Right ventricle myocardium inferior (tissue), 1 donor: ENCODE measurements around the gene TSC2. TPM values are rescaled to one million over a fixed set of nuclear protein-coding genes. Genes with fewer than 3 reads are reported as not detected.

Source experiments
- ATAC-seq: fragments of 200-7000 bp; cut with Tn5 transposase; one replicate; pipeline ENCODE4 v1.9.1; 2020; ENCODE audit warnings: mild to moderate bottlenecking, moderate library complexity
- DNase-seq: peaks from one replicate; pipeline ENCODE4 v3.0.0; 2021; ENCODE audit errors: missing footprints
- intact Hi-C: fragments of 100-400 bp; cut with DNase I; formaldehyde crosslinking; loops from one replicate; pipeline ENCODE4 v1.11.0; 2022
- total RNA-seq: library from RNA; stranded (reverse); fragmentation: NEBNext Ultra II Directional; extraction: Animal tissue kit (Norgen Biotek cat#: 25700); gene quantifications from one replicate; pipeline ENCODE4 v1.2.1, GENCODE V29; 2021
- donor health status: DM: no; HTN: yes; CAD: no; lungs with severe emphysema.

Gene TSC2
- total RNA-seq, 1 donor from 2014 or later: 62.8 TPM

DNA sequence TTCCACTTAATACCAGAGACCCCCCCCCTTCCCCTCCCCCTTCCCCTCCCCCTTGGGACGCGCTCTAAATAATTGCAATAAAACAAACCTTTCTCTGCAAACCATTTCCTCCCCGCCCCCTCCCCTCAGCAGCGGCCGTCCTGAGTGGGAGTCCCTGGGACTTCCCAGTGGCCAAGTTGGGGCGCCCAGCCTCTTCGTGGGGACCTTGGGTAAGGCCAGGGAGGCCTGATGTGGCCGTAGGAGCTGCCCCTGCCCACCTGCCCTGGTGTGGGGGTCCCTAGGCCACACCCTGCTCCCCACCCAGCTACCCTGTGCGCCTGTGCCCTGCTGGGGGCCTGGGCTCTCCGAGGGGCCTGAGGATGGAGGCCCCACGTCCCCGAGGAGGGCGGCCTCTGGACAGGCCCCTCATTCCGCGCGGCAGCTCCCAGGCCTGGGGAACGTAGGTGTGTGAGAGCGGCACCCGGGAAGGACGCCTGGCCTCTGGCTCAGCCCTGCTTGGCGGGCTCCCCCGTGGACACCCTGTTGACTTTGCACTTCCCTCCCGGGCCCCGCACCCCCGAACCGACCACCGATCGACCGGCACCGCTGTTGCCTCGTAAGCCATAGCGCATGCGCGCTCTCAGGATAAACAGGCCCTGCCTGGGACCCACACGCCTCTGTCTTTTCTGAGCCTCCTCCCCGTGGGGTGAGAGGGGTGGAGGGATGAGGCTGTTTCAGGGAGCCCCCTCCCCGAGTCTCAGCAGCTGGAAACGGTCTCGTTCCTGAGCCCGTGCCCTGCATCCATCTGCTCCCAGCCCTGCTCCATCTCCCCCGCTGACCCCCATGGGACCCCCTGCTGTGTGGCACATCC lies 9.2 kb upstream of the TSC2 start:
- DNase-seq (peak; percentile 81), ATAC-seq (peak; percentile 27)

DNA sequence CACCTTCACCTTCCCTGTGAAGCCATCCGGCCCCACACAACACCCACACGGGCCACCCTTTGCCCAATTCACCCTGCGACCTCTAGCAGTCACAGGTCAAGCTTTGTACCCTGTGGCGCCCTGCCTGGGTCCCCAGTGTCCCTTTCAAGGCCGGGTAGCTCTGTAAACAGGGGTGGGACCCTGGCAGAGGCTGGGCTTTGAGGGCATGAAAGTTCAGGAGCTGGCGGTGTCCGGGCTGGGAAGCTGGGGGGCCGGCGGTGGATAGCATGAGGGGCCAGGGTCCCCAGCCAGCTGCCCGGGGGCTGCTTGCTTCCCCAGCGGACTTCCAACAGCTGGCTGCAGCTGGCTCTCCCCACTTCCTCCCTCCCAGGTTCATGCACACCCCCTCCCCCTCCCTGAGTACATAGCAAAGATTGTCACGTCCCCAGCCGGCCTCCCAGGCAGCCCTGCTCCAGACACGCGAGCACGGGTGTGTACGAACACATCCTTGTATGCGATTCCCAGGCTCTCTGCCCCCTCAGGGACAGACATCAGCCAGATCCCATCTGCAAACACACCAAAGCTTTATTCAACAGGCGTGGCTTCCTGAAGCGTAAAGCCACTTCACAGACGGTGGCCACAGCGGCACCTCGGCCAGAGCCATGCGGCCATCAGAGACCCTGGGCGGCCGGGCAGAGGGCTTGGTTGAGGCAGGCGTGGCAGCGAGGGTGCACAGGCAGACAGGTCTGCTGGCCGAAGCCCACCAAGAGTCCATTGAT lies 8.3 kb upstream of the TSC2 start:
- intact Hi-C loops: no loop called here
- peak; percentile 71 for ATAC-seq

More for the DNA sequence above, 9.2 kb upstream of the TSC2 start:
- intact Hi-C loops: no loop called here

DNA sequence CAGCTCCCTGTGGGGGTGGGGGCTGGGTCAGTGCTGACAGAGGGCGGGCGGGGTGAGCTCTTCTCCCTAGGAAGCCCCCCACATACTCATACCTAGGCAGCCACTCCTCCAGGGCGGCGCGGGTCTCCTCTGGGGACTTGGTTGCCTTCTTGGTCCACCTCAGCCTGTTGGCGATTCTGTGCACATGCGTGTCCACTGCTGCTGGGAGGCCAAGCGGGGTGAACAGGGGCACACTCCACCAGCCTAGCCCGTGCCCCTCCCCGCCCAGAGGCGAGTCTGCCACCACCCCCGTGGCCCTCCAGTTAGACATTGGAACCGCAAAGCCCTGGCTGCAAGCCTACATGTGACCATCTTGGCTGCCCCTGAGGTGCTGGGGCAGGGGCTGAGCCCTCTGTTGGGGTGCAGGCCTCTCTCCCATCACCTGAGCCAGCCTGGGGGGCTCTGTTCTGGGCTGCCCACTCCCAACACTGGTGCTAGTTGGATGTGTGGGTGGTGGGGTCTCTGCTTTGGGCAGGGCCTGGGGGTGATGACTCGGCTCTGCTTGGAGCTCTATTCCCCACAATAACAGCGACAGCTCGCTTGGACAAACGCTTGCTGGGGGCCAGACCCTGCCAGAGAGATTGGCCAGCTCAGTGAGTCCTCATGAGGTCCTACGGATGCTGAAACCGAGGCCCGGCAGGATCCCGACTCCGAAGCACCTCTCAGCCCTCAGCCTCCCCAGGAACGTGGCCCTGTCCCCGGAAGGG lies 7.6 kb upstream of the TSC2 start:
- DNase-seq (no peak), ATAC-seq (no peak)
- intact Hi-C loops: no loop called here

More for the DNA sequence above, 8.3 kb upstream of the TSC2 start:
- peak; percentile 93 for DNase-seq

DNA sequence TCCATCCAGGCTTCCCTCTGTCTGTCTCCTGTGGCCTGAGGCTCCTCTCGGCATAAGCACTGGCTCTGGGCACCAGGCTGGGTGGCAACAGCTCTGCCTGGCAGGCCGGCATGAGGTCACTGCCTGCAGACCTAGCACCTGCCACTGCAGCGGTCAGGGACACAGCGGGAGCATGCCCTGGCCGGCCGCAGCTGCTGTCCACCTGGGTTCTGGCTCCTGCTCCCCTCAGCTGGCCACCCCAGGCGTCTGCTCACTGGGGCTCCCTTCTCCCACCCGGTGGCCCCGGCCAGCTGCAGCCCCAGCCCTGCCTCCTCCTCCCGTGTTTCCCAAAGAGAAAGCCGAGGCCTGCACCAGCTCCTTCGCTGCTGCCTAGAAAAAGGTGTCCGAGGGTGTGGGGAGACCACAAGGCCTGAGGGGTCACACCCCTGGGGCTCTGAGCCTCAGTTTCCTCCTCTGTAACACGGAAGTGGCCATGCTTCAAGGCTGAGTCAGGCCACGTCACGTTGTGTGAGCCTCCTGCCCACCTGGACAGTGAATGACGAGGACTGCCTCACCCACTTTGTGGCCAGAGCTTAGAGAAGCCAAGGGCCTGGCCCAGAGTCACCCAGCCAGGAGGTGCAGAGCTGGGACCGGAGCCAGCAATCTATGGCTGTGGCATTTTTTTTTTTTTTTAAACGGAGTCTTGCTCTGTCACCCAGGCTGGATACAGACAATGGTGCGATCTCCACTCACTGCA lies 6.8 kb upstream of the TSC2 start:
- intact Hi-C loops: no loop called here
- DNase-seq (no peak), ATAC-seq (no peak)

DNA sequence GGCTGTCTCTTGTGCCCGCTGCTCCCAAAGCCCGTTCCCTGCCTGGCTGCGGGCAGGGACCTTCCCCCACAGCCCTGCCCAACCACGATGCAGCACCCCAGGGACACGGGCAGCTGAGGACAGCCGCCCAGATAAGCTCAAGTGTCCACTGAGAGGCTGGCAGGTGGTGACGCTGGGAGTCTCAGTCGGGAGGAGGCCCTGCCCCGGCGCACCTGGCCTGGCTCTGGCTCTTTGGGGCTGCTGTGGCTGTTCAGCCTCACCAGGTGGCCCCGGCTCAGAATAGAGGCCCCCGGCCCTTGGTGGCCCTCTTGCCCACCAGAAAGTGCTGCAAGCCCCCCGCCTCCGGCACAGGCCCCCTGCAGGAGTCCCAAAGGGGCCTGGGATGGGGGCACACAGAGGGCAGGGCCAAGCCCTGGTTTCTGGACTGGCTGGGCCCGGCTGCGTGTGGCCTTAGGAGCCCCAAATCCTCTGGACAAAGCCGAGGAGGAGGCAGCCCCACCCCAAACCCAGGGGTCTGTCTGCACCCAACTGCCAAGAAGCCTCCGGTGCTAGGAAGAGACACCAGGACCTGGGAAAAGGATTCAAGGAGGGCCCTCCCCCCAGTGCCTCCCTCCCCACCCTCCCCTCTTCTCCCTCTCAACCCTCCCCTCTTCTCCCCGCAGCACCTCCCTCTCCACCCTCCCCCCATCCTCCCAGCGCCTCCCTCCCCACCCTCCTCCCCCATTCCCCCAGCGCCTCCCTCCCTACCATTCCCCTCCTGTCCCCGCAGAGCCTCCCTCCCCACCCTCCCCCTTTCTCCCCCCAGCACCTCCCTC lies 5.4 kb upstream of the TSC2 start:
- peak; percentile 58 for ATAC-seq
- peak; percentile 82 for DNase-seq
- intact Hi-C loops: no loop called here

DNA sequence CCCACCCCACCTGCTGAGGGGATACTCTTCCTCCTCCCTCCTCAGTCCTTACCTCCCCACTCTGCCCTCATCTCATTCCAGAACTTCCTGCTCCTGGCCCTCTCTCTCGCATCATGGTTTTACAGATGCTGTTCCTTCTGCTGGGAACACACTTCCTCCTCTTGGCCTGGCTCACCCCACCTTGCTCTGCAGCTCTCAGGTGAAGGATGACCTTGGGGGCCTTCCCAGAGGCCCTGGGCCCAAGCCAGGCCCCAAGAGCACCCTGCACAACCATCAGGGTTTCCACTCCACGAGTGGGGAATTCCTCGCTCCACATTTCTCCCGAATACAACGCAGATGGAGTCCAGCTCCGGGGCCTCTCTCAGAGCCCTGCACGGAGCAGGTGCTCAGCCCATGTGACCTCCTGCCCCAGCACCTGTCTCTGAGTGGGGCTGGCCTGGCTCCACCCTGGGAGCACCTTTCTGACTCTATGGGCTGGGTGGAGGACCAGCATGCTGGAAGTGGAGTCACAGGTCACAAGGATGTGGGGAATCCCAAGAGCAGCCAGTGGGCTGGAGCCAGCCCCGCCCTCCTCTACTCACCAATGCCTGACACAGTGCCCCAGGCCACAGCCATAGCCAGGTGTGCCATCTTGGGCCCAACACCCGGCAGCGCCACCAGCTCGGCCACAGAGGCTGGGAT lies 4.7 kb upstream of the TSC2 start:
- intact Hi-C loops: no loop called here
- ATAC-seq (no peak), DNase-seq (no peak)

DNA sequence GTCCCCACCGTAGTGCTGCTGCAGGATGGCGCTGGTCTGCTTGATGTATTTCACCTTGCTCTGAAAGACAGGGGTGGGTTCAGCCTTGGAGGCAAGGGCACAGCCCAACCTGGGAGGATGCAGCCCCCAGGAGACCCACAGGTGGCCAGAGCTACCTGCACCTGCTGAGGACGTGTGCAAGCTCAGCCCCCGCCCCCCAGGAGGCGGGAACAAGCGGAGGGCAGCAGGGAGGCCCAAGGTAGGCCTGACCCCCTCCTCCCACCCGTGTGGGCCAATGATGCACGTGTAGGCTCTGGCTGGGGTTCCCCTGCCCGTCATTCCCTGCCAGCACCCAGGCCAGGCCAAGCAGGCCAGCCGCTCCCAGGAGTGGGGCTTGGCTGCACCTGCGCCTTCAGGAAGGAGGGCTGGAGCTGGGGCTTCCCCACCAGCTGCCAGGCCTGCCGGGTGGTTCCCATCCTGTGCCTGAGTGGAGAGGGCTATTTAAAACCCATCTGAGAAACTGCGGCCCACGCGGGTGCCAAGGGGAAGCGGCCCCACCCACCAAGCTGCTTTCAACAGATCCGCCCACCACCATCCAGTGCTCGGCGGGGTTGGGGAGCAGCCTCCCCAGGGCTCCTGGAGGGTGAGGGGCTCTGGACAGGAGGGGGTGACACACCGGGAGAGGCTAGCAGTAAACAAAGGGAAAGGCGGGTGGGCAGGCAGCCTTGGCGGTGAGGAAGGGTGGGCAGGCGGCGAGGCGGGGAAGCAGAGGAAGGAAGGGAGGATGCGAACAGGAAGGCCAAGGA lies 3.9 kb upstream of the TSC2 start:
- ATAC-seq: no peak
- intact Hi-C loops: no loop called here
- peak; percentile 85 for DNase-seq

DNA sequence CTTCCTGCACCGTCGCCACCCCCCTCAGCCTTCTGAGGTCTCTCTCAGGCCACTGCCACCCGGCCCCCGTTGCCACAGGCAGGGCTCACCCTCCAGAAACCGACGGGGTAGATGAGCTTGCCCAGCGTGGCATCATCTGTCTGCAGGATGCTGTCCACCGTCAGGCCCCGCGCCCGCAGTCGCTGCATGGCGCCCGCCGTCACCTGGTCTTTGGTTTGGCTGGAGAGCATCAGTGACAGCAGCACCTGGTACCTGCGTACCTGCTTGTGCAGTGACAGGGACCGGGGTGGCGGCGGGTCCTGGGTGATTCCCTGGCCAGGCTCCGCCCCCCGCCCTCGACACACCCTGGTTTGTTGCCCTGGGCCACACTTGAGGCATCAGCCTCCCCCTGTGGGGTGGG lies 3.2 kb upstream of the TSC2 start:
- ATAC-seq (no peak), DNase-seq (no peak)

DNA sequence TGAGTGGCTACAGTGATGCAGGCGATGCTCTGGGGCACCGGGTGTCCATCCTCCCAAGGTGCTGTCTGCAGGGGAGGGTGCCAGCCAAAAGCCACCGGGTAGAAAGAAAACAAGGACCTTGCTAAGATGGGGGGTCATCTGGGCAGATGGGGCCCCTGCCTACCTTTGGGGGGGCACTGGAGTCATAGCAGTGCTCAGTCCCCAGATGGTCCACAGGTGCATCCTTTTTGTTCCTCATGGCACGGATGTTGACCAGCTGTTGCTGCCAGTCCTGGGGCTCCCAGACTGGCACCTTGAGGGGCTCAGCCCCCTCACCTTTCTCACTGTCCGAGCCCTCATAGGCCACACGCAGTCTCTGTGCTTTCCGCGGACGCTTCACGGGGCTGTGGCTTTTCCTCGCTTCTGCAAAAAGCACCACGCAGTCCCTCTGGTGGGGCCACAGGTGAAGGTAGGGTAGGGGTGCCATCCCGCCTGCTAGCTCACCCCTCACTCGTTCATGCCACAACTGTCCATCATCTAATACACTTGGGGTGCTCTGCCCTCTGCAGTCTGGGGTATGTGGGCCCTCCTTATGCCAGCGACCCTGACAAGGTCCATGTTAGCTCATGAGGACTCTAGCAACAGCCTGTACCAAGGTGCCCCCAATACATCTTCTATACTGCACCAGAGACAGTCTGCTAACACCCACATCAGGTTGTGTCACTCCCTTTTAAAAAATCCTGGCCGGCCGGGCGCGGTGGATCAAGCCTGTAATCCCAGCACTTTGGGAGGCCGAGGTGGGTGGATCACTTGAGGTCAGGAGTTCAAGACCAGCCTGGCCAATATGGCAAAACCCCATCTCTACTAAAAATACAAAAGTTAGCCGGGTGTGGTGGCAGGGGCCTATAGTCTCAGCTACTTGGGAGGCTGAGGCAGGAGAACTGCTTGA lies 1.6 kb upstream of the TSC2 start:
- no peak for DNase-seq
- intact Hi-C loops: loop anchor here (2.0 to 5.0 kb wide), 2 partner anchors 13 to 76 kb away; no protein-coding TSS in a partner anchor
- no peak for ATAC-seq

More for the DNA sequence above, 3.2 kb upstream of the TSC2 start:
- intact Hi-C loops: no loop called here

DNA sequence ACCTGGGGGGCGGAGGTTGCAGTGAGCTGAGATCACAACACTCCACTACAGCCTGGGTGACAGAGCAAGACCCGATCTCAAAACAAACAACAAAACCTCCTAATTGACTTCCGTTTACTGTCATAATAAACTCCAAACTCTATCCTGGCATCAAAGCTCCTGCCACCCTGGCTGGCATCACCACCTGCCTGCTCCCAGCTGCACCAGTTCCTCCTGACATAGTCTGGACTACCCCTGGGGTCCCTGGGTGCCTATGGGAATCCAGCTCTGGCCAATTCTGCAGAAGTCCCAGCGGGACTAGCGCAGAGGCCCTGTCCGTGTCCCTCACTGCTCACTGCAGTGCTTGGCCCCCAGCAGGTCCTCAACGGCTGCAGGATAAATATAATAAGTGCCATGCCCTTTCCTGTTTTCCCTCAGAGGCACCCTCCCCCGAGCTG lies 874 bp upstream of the TSC2 start:
- intact Hi-C loops: loop anchor here (2.0 to 5.0 kb wide), 2 partner anchors 14 to 75 kb away; no protein-coding TSS in a partner anchor
- DNase-seq (no peak), ATAC-seq (no peak)

DNA sequence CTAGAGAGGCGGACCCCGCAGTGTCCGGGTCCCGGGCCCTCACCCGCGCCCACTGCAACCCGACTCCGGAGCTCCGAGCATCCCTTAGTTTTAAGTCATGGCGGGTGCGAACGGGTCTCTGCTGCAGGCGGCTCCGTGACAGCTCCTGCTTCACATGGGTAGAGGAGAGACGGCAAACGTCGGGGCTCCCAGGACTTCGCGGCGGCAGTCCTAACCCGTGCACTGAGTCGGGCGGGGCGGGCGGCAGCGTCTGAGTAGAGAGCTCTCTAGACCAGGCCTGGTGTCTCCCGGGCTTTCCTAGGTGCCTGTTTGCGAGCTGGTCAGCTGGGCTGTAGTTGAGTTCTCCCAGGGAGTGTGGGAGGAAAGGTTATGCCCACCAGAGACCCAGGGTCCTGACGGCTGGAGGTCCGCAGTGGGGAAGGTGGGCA lies 345 bp downstream of the TSC2 start:
- intact Hi-C loops: loop anchor here (5.0 kb wide), 1 partner anchor 74 kb away; no protein-coding TSS in a partner anchor
- DNase-seq (no peak), ATAC-seq (no peak)

DNA sequence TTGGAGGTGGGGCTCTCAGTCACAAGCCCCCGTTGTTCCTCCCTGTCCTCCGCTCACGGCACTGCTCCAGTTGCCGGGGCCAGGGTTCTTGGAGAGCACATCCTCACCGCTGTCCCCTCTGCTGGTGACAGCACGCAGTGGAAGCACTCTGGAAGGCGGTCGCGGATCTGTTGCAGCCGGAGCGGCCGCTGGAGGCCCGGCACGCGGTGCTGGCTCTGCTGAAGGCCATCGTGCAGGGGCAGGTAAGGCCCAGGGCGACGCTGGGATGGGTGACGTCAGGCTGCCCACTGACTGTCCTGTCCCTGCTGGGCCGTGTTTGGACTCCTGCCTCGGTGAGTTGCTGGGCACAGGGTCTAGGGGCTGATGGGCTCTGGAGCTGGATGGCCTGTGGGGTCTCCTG lies 5.4 kb downstream of the TSC2 start:
- DNase-seq (no peak), ATAC-seq (no peak)
- intact Hi-C loops: no loop called here

DNA sequence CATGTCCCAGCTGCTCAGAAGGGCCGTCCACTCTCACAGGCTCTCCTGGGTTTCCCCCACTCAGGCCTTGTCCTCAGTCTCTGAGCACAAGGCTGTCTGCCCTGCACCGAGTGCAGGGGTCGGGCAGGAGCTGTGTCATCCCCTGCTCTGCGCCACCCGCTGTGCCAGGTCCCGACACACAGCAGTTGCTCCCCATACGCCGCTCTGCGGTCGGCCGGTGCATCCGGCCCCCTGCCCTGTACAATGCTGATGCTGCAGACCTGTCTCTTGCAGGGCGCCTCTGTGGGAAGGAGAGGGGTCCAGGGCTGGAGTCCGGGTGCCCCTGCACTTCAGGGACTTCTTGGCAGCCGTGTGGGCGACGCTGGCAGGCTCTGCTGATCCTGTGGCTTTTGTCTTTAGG lies 6.1 kb downstream of the TSC2 start:
- DNase-seq (no peak), ATAC-seq (no peak)
- intact Hi-C loops: no loop called here

DNA sequence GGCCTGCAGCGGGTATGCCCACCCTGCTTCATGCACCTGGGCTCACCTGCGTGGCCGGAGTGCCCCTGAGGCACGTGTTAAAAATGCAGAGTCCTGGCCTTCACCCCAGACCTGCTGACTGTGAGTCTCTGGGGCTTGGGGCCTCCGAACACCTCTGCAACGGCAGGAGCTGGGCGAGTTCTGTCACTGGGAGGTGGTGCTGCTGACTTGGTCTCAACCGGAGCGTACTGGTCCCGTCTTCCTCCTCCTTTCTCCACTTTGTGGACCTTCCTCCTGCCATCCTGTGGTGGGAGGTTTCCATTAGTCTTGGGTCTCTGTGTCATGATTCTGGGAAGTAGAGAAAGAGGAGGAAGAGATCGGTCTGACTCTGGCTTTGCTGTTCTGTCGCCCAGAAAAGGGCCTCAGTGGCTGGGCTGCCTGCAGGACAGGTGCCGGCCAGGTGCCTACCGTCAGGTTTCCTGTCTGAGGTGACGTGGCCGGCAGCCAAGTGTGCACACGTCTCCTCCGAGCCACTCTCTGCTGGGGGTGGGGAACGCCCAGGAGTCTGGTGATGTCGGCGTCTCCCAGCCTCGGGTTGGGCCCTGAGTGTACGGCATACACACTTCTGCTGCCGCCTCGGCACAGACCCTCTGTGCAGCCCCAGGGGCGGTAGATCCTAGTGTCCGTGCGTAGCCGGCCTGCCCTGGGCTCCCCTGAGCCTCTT lies 6.9 kb downstream of the TSC2 start:
- no peak for ATAC-seq
- DNase-seq: no peak
- intact Hi-C loops: no loop called here

DNA sequence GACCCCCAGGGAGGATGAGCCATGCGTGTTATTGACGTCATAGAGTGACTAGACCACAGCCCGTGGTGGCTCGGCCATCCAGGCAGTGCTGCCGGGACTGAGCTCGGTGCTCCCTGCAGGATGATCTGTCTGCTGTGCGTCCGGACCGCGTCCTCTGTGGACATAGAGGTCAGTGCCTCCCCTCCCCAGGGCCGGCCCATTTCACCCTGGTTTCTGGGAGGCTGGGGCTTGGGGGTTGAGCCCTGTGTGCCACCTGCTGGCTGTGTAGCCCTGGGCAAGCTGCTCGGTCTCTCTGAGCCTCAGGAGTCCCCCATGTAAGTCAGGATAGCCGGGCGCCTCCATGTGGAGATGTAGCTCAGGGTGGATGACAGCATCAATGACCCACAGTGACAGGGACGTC lies 8.3 kb downstream of the TSC2 start:
- intact Hi-C loops: loop anchor here (1.0 kb wide), 1 partner anchor 33 kb away; no protein-coding TSS in a partner anchor
- DNase-seq: no peak

More for the DNA sequence above, 8.3 kb downstream of the TSC2 start:
- ATAC-seq: peak; percentile 27
